GM12878 (cell line): ENCODE data around the gene MTFR2. TPM values are rescaled to one million over a fixed set of nuclear protein-coding genes. Genes with fewer than 3 reads are reported as not detected.

ENCODE experiments used
- ATAC-seq: fragments of 200-7000 bp; cut with Tn5 transposase; 3 replicates; pipeline ENCODE4 v1.9.1; 2020; ENCODE audit warnings: mild to moderate bottlenecking, moderate library complexity
- BruUV-seq: library from RNA; stranded (reverse); fragments of 400-500 nt; replicated peaks from 2 replicates; lab custom pipeline; 2021; lab: Mats Ljungman, UMichigan
- CTCF ChIA-PET: fragments of 300-600 bp; sonication (Branson Sonifier 250); formaldehyde crosslinking; extraction: SDS; loops from one replicate; lab custom pipeline; 2021; ENCODE audit warnings: inconsistent platforms; lab: Yijun Ruan, JAX
- POLR2A ChIA-PET: fragments of 350-600 bp; formaldehyde crosslinking; extraction: SDS; loops from one replicate; lab custom pipeline; 2021; ENCODE audit warnings: inconsistent platforms; lab: Charles Lee
- RAD21 ChIA-PET: fragments of 300-600 bp; sonication (Branson Sonifier 250); formaldehyde crosslinking; loops from one replicate; lab custom pipeline; 2023; ENCODE audit warnings: antibody characterized with exemption; ENCODE audit not compliant: unreplicated experiment; lab: Charles Lee
- SMC1A ChIA-PET: fragments of 300-600 bp; sonication (Branson Sonifier 250); formaldehyde crosslinking; loops from one replicate; lab custom pipeline; 2023; ENCODE audit not compliant: unreplicated experiment, uncharacterized antibody; lab: Charles Lee
- DNase-seq: peaks from one replicate; pipeline ENCODE4 v3.0.0-alpha.2; 2011; ENCODE audit warnings: low read depth, low spot score
- FAIRE-seq: peaks from 3 replicates; lab custom pipeline; 2011; peaks lifted over from hg19 to GRCh38; lab: Jason Lieb, UNC
- H2AFZ ChIP-seq: 2 replicates; pipeline ENCODE4 v1.6.0; 2011; ENCODE audit warnings: low read depth, low read length, control low read depth; ENCODE audit not compliant: control insufficient read depth
- H3K27ac ChIP-seq: 2 replicates; pipeline ENCODE4 v1.5.1; 2011; ENCODE audit warnings: control low read depth; ENCODE audit not compliant: control insufficient read depth, insufficient read depth
- H3K27me3 ChIP-seq, 2 experiments: replicated peaks in 1 of 2; 2 replicates each; pipeline versions ENCODE4 v1.6.0 to v1.6.1; 2011; ENCODE audit warnings: low read length in 1 of 2; ENCODE audit not compliant: control insufficient read depth in 2 of 2, insufficient read depth in 2 of 2
- H3K36me3 ChIP-seq, 2 experiments: 2 replicates each; pipeline ENCODE4 v1.5.1; 2011; ENCODE audit warnings: low read length in 1 of 2; ENCODE audit not compliant: control insufficient read depth in 2 of 2, insufficient read depth in 2 of 2
- H3K4me1 ChIP-seq: 2 replicates; pipeline ENCODE4 v1.6.1; 2011; ENCODE audit warnings: mild to moderate bottlenecking, low read length, moderate library complexity, mixed read lengths; ENCODE audit not compliant: control insufficient read depth, insufficient read depth
- H3K4me2 ChIP-seq: 2 replicates; pipeline ENCODE4 v1.6.0; 2011; ENCODE audit warnings: control low read depth; ENCODE audit not compliant: control insufficient read depth, insufficient read depth
- H3K4me3 ChIP-seq: fragments of 200-600 bp; sonication (generic); 2 replicates; pipeline ENCODE4 v1.5.1; 2016
- H3K79me2 ChIP-seq: 2 replicates; pipeline ENCODE4 v1.6.0; 2011; ENCODE audit warnings: low read length; ENCODE audit not compliant: control insufficient read depth, insufficient read depth
- H3K9ac ChIP-seq: 2 replicates; pipeline ENCODE4 v1.8.0; 2011; ENCODE audit warnings: low read length, control low read depth, mixed read lengths; ENCODE audit not compliant: control insufficient read depth, insufficient read depth
- H3K9me3 ChIP-seq: replicated peaks from 3 replicates; pipeline ENCODE4 v1.5.1; 2011; ENCODE audit warnings: mild to moderate bottlenecking, low read length; ENCODE audit not compliant: control insufficient read depth, insufficient read depth
- H4K20me1 ChIP-seq: 2 replicates; pipeline ENCODE4 v1.6.0; 2011; ENCODE audit not compliant: control insufficient read depth, insufficient read depth
- ATF7 ChIP-seq: fragments of 450-650 bp; IDR thresholded peaks from 2 replicates; pipeline ENCODE4 v1.6.1; 2016; ENCODE audit warnings: low read depth, mild to moderate bottlenecking
- HSF1 ChIP-seq: fragments of 150-350 bp; IDR thresholded peaks from 2 replicates; pipeline ENCODE4 v1.6.1; 2014; ENCODE audit warnings: mild to moderate bottlenecking, low read depth, low read length
- PAX5 ChIP-seq: IDR thresholded peaks from 2 replicates; pipeline ENCODE4 v1.6.1; 2011; ENCODE audit warnings: low read depth, low read length, borderline replicate concordance
- WRNIP1 ChIP-seq: IDR thresholded peaks from 2 replicates; pipeline ENCODE4 v1.6.1; 2011; ENCODE audit warnings: low read depth, low read length, improper control_type of control experiment, borderline replicate concordance
- ZBTB40 ChIP-seq: fragments of 450-650 bp; IDR thresholded peaks from 2 replicates; pipeline ENCODE4 v1.6.1; 2016; ENCODE audit warnings: mild to moderate bottlenecking, moderate library complexity, borderline replicate concordance
- ZNF592 ChIP-seq: fragments of 450-650 bp; IDR thresholded peaks from 2 replicates; pipeline ENCODE4 v1.6.1; 2017; ENCODE audit warnings: mild to moderate bottlenecking, moderate library complexity
- WGBS: methylation state at CpG from one replicate; pipeline ENCODE4 v1.1.6; 2016; ENCODE audit warnings: low lambda C conversion rate; ENCODE audit not compliant: insufficient replicate concordance, insufficient coverage; ENCODE audit errors: missing lambda C conversion rate; 5-methylcytosine and 5-hydroxymethylcytosine counted together
- in situ Hi-C: fragments of 300-500 bp; cut with MboI; formaldehyde crosslinking; loops from 9 replicates; pipeline ENCODE4 v1.14.3; 2018; ENCODE audit warnings: mixed read lengths
- intact Hi-C: fragments of 100-400 bp; cut with micrococcal nuclease; formaldehyde crosslinking; loops from one replicate; pipeline ENCODE4 v1.14.2; 2022; ENCODE audit not compliant: unreplicated experiment
- polyA plus RNA-seq, 11 experiments: library from polyadenylated mRNA; depleted of rRNA in 4 of 11; unstranded in 6 of 11; stranded (reverse) in 5 of 11; fragments of >200 nt; fragmentation: Nextera tagmentation in 4 of 11; fragmentation: Illumina TruSeq in 1 of 11; extraction: Ambion mirVana in 4 of 11; extraction: Trizol in 1 of 11; gene quantifications; 1 replicate in 1 of 11; 2 replicates in 10 of 11; pipeline versions ENCODE4 v1.2.1 to v1.2.3, GENCODE V29; 2011 to 2016; ENCODE audit warnings: inconsistent platforms in 2 of 11, missing spikeins in 2 of 11, low read depth in 1 of 11
- total RNA-seq, 4 experiments: library from RNA; depleted of rRNA in 3 of 4; stranded (reverse); fragments of >200 nt in 3 of 4; fragmentation: Illumina TruSeq in 1 of 4; extraction: Trizol in 1 of 4; gene quantifications; 2 replicates each; pipeline versions ENCODE4 v1.2.1 to v1.2.3, GENCODE V29; 2013 to 2021

The MTFR2 gene
- total and polyA plus RNA-seq, 10 of the 15 experiments (the other 5 are each of a cell fraction or from before 2014, with no cell fraction given) = 7.3 to 33.5 (median 25.3) TPM

- TF ChIP-seq HSF1 (no peak), ZBTB40 (peak; percentile 81; the same call in 1 of the 2 replicates), PAX5 (0 out of 2 replicates have a peak, but pooled peaks have one; percentile 29), ATF7 (peak; percentile 93)
Observed at GRCh38 chr6:136249811-136250685, at the start of gene MTFR2 (continued).

GRCh38 chr6:136294621-136295020, 44.5 kb upstream of the MTFR2 start:
- ChIA-PET SMC1A (no interaction called here), POLR2A (no interaction called here), RAD21 (no interaction called here), CTCF (no interaction called here)
- Histone ChIP-seq H3K4me3 (no peak overlapping the region), H3K4me2 (no peak overlapping the region), H4K20me1 (no peaks in the 10 kb centered on the region), H3K27me3 (no peaks in the 10 kb centered on the region; a peak in 2 of 4 replicates), H3K79me2 (peaks cover 2% of the 10 kb centered on the region; the same call in 1 of the 2 replicates), H3K4me1 (peaks cover 6% of the 10 kb centered on the region; the same call in 1 of the 2 replicates), H3K36me3 (no peaks in the 10 kb centered on the region), H3K27ac (no peak overlapping the region), H3K9me3 (no peaks in the 10 kb centered on the region), H2AFZ (no peak overlapping the region), H3K9ac (no peak overlapping the region)
- in situ Hi-C loops (loop anchor here (25.0 kb wide), 1 partner anchor 1282 kb away; no protein-coding TSS in a partner anchor), intact Hi-C loops (no loop called here)
- 73% methylated on average over 3 of the region's 3 CpGs for WGBS
- TF ChIP-seq WRNIP1 (no peak), ZNF592 (no peak)
- FAIRE-seq (no peak), DNase-seq (no peak), ATAC-seq (no peak)
- BruUV-seq = no TSS peak
